ENCODE measurements around the gene SPATA1. TPM values are rescaled to one million over a fixed set of nuclear protein-coding genes. Genes with fewer than 3 reads are reported as not detected.

SPATA1 gene
- total RNA-seq, 1 experiment from 2014 or later, result 0.85 TPM

DNA sequence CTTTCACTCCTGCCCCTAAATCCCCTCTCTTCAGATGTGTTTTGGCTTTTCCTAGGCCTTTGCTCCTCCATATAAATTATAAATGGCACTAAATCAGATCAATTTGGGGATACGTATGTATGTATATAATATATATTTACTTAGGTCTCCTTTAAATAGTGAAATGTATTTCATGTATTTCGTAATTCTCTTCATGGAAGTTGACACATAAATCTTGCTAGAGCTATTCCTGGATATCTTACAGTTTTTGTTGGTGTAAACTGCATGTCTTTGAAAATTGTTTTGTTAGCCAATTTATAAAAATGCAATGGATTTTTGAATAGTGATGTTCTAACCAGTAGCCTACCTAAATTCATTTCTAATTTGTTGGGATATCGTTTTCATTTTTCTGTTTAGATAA lies 18.1 kb upstream of the SPATA1 start:
- H3K27ac Mint-ChIP-seq, result no peak overlapping the region
- ChIA-PET CTCF (no interaction called here), POLR2A (no interaction called here)
- H3K4me3 Mint-ChIP-seq, result no peak overlapping the region
- TF ChIP-seq NFYB (CRISPR knock-in tag; conservative IDR thresholded peaks at IDR 0.05; ENCODE audit: low read depth), result no peak
- TF ChIP-seq, protein P1, sequence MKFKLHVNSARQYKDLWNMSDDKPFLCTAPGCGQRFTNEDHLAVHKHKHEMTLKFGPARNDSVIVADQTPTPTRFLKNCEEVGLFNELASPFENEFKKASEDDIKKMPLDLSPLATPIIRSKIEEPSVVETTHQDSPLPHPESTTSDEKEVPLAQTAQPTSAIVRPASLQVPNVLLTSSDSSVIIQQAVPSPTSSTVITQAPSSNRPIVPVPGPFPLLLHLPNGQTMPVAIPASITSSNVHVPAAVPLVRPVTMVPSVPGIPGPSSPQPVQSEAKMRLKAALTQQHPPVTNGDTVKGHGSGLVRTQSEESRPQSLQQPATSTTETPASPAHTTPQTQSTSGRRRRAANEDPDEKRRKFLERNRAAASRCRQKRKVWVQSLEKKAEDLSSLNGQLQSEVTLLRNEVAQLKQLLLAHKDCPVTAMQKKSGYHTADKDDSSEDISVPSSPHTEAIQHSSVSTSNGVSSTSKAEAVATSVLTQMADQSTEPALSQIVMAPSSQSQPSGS (CRISPR knock-in tag; IDR thresholded peaks at IDR 0.05; ENCODE audit: borderline replicate concordance, low read depth), result no peak
- TF ChIP-seq, protein P2, sequence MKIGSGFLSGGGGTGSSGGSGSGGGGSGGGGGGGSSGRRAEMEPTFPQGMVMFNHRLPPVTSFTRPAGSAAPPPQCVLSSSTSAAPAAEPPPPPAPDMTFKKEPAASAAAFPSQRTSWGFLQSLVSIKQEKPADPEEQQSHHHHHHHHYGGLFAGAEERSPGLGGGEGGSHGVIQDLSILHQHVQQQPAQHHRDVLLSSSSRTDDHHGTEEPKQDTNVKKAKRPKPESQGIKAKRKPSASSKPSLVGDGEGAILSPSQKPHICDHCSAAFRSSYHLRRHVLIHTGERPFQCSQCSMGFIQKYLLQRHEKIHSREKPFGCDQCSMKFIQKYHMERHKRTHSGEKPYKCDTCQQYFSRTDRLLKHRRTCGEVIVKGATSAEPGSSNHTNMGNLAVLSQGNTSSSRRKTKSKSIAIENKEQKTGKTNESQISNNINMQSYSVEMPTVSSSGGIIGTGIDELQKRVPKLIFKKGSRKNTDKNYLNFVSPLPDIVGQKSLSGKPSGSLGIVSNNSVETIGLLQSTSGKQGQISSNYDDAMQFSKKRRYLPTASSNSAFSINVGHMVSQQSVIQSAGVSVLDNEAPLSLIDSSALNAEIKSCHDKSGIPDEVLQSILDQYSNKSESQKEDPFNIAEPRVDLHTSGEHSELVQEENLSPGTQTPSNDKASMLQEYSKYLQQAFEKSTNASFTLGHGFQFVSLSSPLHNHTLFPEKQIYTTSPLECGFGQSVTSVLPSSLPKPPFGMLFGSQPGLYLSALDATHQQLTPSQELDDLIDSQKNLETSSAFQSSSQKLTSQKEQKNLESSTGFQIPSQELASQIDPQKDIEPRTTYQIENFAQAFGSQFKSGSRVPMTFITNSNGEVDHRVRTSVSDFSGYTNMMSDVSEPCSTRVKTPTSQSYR (CRISPR knock-in tag; IDR thresholded peaks at IDR 0.05), result no peak
- TF ChIP-seq ELF4 (CRISPR knock-in tag; IDR thresholded peaks at IDR 0.05; ENCODE audit: low read depth), result no peak
- TF ChIP-seq NR3C1 (CRISPR knock-in tag; conservative IDR thresholded peaks at IDR 0.05; ENCODE audit: low read depth), result no peak
- TF ChIP-seq, protein P3, sequence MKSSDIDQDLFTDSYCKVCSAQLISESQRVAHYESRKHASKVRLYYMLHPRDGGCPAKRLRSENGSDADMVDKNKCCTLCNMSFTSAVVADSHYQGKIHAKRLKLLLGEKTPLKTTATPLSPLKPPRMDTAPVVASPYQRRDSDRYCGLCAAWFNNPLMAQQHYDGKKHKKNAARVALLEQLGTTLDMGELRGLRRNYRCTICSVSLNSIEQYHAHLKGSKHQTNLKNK (CRISPR knock-in tag; IDR thresholded peaks at IDR 0.05), result no peak
- no peak for TF ChIP-seq SMAD3 (CRISPR knock-in tag; IDR thresholded peaks at IDR 0.05; ENCODE audit: borderline replicate concordance)
- peaks cover 49% of the 10 kb centered on the region for H3K36me3 Mint-ChIP-seq
- ATAC-seq, result no peak
- no peak for DNase-seq (ENCODE audit: low spot score)
- no peaks in the 10 kb centered on the region for H3K27me3 Mint-ChIP-seq (ENCODE audit: low read depth)
- H3K4me1 Mint-ChIP-seq, result no peaks in the 10 kb centered on the region
- H3K9me3 Mint-ChIP-seq, result peaks cover 5% of the 10 kb centered on the region

DNA sequence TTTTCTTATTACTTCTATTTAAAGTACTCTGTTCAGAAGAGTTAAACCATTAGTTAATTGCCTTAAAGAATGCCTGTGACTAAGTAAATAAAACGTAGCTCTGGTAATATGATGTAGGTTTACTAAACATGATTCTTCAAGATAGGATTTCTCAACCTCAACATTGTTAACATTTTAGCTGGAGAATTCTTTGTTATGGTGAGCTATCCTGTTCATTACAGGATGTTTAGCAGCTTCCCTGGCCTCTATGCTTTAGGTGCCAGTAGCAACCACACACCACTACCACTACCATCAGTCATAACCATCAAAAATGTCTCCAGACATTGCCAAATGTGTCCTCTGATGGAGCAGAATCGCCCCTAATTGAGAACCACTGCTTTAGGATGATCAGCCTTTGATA lies 16.4 kb upstream of the SPATA1 start:
- peaks cover 39% of the 10 kb centered on the region for H3K36me3 Mint-ChIP-seq
- POLR2A ChIA-PET, result no interaction called here
- H3K4me3 Mint-ChIP-seq, result no peak overlapping the region
- ATAC-seq (no peak), DNase-seq (ENCODE audit: low spot score) (no peak)
- H3K27me3 Mint-ChIP-seq (ENCODE audit: low read depth), result no peaks in the 10 kb centered on the region
- no peaks in the 10 kb centered on the region for H3K4me1 Mint-ChIP-seq
- H3K9me3 Mint-ChIP-seq, result peaks cover 5% of the 10 kb centered on the region
- TF ChIP-seq KAT7 (CRISPR knock-in tag; IDR thresholded peaks at IDR 0.05; ENCODE audit: borderline replicate concordance) (no peak), PRRX2 (CRISPR knock-in tag; IDR thresholded peaks at IDR 0.05) (no peak), OVOL2 (CRISPR knock-in tag; IDR thresholded peaks at IDR 0.05; ENCODE audit: borderline replicate concordance) (no peak)
- TF ChIP-seq, protein P4, sequence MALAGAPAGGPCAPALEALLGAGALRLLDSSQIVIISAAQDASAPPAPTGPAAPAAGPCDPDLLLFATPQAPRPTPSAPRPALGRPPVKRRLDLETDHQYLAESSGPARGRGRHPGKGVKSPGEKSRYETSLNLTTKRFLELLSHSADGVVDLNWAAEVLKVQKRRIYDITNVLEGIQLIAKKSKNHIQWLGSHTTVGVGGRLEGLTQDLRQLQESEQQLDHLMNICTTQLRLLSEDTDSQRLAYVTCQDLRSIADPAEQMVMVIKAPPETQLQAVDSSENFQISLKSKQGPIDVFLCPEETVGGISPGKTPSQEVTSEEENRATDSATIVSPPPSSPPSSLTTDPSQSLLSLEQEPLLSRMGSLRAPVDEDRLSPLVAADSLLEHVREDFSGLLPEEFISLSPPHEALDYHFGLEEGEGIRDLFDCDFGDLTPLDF (CRISPR knock-in tag; IDR thresholded peaks at IDR 0.05), result no peak
- TF ChIP-seq, protein P5, sequence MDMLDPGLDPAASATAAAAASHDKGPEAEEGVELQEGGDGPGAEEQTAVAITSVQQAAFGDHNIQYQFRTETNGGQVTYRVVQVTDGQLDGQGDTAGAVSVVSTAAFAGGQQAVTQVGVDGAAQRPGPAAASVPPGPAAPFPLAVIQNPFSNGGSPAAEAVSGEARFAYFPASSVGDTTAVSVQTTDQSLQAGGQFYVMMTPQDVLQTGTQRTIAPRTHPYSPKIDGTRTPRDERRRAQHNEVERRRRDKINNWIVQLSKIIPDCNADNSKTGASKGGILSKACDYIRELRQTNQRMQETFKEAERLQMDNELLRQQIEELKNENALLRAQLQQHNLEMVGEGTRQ (CRISPR knock-in tag; IDR thresholded peaks at IDR 0.05), result no peak
- CTCF ChIA-PET, result no interaction called here
- no peak overlapping the region for H3K27ac Mint-ChIP-seq

DNA sequence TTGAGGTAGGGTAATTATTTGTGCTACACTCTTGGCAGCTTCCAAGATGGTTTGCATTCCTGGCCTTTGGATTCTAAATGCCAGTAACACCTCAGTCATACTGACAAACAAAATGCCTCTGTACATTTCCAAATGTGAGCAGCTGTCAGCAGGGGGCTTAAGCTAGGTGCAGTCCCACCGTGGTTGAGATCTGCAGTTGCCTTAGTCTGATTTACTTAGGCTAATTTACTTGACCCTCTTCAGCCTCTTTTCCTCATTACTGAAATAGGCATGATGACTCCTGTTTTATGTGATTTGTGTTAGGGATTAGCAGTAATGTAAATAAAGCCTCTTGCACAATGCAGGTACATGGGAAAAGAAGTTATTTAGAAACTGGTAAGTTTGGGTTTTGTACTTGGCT lies 13.5 kb upstream of the SPATA1 start:
- POLR2A ChIA-PET, result no interaction called here
- ATAC-seq, result no peak
- Mint-ChIP-seq H3K27ac (no peak overlapping the region), H3K36me3 (peaks cover 48% of the 10 kb centered on the region), H3K27me3 (ENCODE audit: low read depth) (no peaks in the 10 kb centered on the region), H3K4me1 (no peaks in the 10 kb centered on the region), H3K4me3 (no peak overlapping the region), H3K9me3 (no peaks in the 10 kb centered on the region)
- DNase-seq (ENCODE audit: low spot score), result no peak
- CTCF ChIA-PET, result no interaction called here
- TF ChIP-seq, protein P6, sequence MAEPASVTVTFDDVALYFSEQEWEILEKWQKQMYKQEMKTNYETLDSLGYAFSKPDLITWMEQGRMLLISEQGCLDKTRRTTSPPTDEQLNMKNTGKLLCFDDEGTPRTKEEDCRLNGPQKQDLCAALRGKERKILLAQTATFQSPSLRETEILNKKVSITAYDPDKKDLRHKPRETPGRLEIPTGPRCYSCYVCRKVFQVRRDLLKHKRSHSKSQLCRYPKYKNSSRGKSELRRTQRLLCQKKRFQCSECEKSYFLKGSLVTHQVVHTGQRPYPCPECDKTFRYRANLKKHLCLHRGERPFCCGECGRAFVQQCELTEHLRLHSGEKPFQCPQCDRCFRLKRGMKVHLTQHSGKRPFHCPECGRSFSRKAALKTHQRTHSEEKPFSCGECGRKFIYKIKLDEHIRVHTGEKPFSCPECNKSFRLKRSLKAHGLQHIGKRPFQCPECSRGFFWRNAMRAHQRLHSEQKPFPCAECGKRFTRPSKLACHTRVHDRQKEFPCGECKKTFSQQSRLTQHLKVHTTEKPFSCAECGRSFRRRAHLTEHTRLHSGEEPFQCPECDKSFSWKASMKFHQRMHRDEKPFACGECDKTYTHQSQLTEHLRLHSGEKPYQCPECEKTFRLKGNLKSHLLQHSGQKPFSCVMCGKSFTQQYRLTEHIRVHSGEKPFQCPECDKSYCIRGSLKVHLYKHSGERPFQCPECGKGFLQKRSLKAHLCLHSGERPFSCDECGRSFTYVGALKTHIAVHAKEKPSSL (CRISPR knock-in tag; conservative IDR thresholded peaks at IDR 0.05), result no peak
- TF ChIP-seq, protein P4 (CRISPR knock-in tag; IDR thresholded peaks at IDR 0.05), result no peak
- TF ChIP-seq SP1 (CRISPR knock-in tag; conservative IDR thresholded peaks at IDR 0.05) (no peak), NR1H2 (CRISPR knock-in tag; IDR thresholded peaks at IDR 0.05) (no peak), NFE2L1 (CRISPR knock-in tag; IDR thresholded peaks at IDR 0.05) (no peak), ZNF219 (CRISPR knock-in tag; IDR thresholded peaks at IDR 0.05; ENCODE audit: borderline replicate concordance) (no peak)
- TF ChIP-seq, protein P7, sequence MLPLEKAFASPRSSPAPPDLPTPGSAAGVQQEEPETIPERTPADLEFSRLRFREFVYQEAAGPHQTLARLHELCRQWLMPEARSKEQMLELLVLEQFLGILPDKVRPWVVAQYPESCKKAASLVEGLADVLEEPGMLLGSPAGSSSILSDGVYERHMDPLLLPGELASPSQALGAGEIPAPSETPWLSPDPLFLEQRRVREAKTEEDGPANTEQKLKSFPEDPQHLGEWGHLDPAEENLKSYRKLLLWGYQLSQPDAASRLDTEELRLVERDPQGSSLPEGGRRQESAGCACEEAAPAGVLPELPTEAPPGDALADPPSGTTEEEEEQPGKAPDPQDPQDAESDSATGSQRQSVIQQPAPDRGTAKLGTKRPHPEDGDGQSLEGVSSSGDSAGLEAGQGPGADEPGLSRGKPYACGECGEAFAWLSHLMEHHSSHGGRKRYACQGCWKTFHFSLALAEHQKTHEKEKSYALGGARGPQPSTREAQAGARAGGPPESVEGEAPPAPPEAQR (CRISPR knock-in tag; IDR thresholded peaks at IDR 0.05), result no peak
- TF ChIP-seq, protein P5 (CRISPR knock-in tag; IDR thresholded peaks at IDR 0.05), result no peak
